ENCODE measurements around the gene VIL1. TPM values are rescaled to one million over a fixed set of nuclear protein-coding genes. Genes with fewer than 3 reads are reported as not detected.
A peak's percentile ranks its signal among the peaks of the same experiment; 100 is the strongest.

VIL1 gene
- total and polyA plus RNA-seq, 2 of the 13 experiments (the other 11 are each of a cell fraction or from before 2014, with no cell fraction given), result 287 to 301 TPM

DNA sequence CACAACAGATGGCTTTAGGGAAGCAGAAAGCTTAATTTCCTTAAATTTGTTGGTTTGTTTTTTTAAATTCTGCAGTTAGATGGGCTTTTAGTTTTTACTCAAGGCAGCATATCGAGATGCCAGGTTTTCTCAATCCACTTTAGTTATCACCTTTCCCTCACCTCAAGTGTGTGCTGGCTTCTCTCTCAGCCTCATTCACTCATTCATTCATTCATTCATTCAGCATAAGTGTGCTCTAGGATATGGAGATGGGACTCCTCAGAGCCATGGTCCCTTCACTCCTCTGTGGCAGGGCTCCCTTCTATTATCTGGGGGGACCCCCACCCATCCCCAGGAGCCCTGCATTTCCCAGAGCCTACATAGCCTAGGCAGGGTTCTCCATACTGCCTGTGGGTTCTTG lies 19.0 kb downstream of the VIL1 start:
- no peak for ATAC-seq
- H3K36me3 ChIP-seq (replicated peaks in 1 of 2; ENCODE audit: control insufficient read depth in 1 of 2, insufficient read depth in 2 of 2, low read length in 2 of 2), result peaks cover 37 to 81% of the 10 kb centered on the region in 2 experiments
- H3K4me3 ChIP-seq (replicated peaks in 1 of 3; ENCODE audit: insufficient read depth in 1 of 3, low read depth in 2 of 3, low read length in 3 of 3), result no peak overlapping the region
- ChIA-PET POLR2A (interaction anchor here (1.0 kb wide), 2 partner anchors 19 kb away, joined by 3 read pairs; partner anchors contain the start of gene VIL1), CTCF (ENCODE audit: low intra/inter-chr PET ratio, low total read pairs) (no interaction called here)
- no peak overlapping the region for H3K4me2 ChIP-seq (ENCODE audit: low read depth, low read length)
- in situ Hi-C loops (cut with HindIII; ENCODE audit: extremely low pct_ligation_motif_present, low pct_unique_long_range_greater_than_20kb), result no loop called here
- H2AFZ ChIP-seq (ENCODE audit: low read length), result no peak overlapping the region
- H3K9ac ChIP-seq (ENCODE audit: insufficient read depth, low read depth, low read length), result no peak overlapping the region
- no peaks in the 10 kb centered on the region for H3K27me3 ChIP-seq (ENCODE audit: control insufficient read depth in 1 of 2, insufficient read depth in 2 of 2, low read length in 2 of 2)
- H3K79me2 ChIP-seq (ENCODE audit: insufficient read depth, low read length), result no peaks in the 10 kb centered on the region
- peaks cover 29% of the 10 kb centered on the region for H3K4me1 ChIP-seq (ENCODE audit: insufficient read depth, low read length)
- intact Hi-C loops (cut with micrococcal nuclease; ENCODE audit: unreplicated experiment), result no loop called here
- DNase-seq (ENCODE audit: low spot score), result no peak
- TF ChIP-seq ZNF12 (CRISPR knock-in tag; IDR thresholded peaks at IDR 0.05) (no peak), ZNF24 (IDR thresholded peaks at IDR 0.05) (peak; percentile 81)
- 97% methylated on average over 1 of the region's 1 CpG for WGBS (ENCODE audit: low lambda C conversion rate)
- H4K20me1 ChIP-seq (ENCODE audit: insufficient read depth, low read length), result no peaks in the 10 kb centered on the region
- BruUV-seq (replicated peaks), result no TSS peak
- no peak overlapping the region for H3K27ac ChIP-seq (ENCODE audit: extremely low read length, insufficient read depth, low read length)
- FAIRE-seq, result no peak
- H3K9me3 ChIP-seq (ENCODE audit: low read length), result no peaks in the 10 kb centered on the region

- intact Hi-C loops (cut with micrococcal nuclease; ENCODE audit: unreplicated experiment), result no loop called here
- FAIRE-seq (no peak), DNase-seq (ENCODE audit: low spot score) (no peak), ATAC-seq (no peak)
- no peaks in the 10 kb centered on the region for H4K20me1 ChIP-seq (ENCODE audit: insufficient read depth, low read length)
- H3K36me3 ChIP-seq (replicated peaks in 1 of 2; ENCODE audit: control insufficient read depth in 1 of 2, insufficient read depth in 2 of 2, low read length in 2 of 2), result peaks cover 41 to 86% of the 10 kb centered on the region in 2 experiments
- 93% methylated on average over 4 of the region's 4 CpGs for WGBS (ENCODE audit: low lambda C conversion rate)
- H3K4me2 ChIP-seq (ENCODE audit: low read depth, low read length), result no peak overlapping the region
- BruUV-seq (replicated peaks), result no TSS peak
- ChIA-PET CTCF (ENCODE audit: low intra/inter-chr PET ratio, low total read pairs) (no interaction called here), POLR2A (interaction anchor here (0.7 to 1.0 kb wide), 2 partner anchors 19 to 20 kb away, joined by 3 read pairs; partner anchors contain the start of gene VIL1)
- H3K9ac ChIP-seq (ENCODE audit: insufficient read depth, low read depth, low read length), result no peak overlapping the region
- no peaks in the 10 kb centered on the region for H3K27me3 ChIP-seq (ENCODE audit: control insufficient read depth in 1 of 2, insufficient read depth in 2 of 2, low read length in 2 of 2)
- H3K79me2 ChIP-seq (ENCODE audit: insufficient read depth, low read length), result no peaks in the 10 kb centered on the region
- H3K4me3 ChIP-seq (replicated peaks in 1 of 3; ENCODE audit: insufficient read depth in 1 of 3, low read depth in 2 of 3, low read length in 3 of 3), result no peak overlapping the region
- H3K9me3 ChIP-seq (ENCODE audit: low read length), result no peaks in the 10 kb centered on the region
- H2AFZ ChIP-seq (ENCODE audit: low read length), result no peak overlapping the region
- peaks cover 35% of the 10 kb centered on the region for H3K4me1 ChIP-seq (ENCODE audit: insufficient read depth, low read length)
- in situ Hi-C loops (cut with HindIII; ENCODE audit: extremely low pct_ligation_motif_present, low pct_unique_long_range_greater_than_20kb), result no loop called here
- H3K27ac ChIP-seq (ENCODE audit: extremely low read length, insufficient read depth, low read length), result no peak overlapping the region
- TF ChIP-seq ZIK1 (CRISPR knock-in tag; IDR thresholded peaks at IDR 0.05; ENCODE audit: borderline replicate concordance, low read depth), result no peak
- TF ChIP-seq ZNF687 (CRISPR knock-in tag; IDR thresholded peaks at IDR 0.05), result peak; percentile 19; the same call in 1 of the 2 replicates
- no peak for TF ChIP-seq SOX13 (IDR thresholded peaks at IDR 0.05)
- no peak for TF ChIP-seq SOX13 (CRISPR knock-in tag; conservative IDR thresholded peaks at IDR 0.05 in 1 of 2, IDR thresholded peaks at IDR 0.05 in 1 of 2)
- TF ChIP-seq, protein P1, sequence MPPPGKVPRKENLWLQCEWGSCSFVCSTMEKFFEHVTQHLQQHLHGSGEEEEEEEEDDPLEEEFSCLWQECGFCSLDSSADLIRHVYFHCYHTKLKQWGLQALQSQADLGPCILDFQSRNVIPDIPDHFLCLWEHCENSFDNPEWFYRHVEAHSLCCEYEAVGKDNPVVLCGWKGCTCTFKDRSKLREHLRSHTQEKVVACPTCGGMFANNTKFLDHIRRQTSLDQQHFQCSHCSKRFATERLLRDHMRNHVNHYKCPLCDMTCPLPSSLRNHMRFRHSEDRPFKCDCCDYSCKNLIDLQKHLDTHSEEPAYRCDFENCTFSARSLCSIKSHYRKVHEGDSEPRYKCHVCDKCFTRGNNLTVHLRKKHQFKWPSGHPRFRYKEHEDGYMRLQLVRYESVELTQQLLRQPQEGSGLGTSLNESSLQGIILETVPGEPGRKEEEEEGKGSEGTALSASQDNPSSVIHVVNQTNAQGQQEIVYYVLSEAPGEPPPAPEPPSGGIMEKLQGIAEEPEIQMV (CRISPR knock-in tag; IDR thresholded peaks at IDR 0.05; ENCODE audit: low read depth), result no peak
- no peak for TF ChIP-seq ZNF274 (CRISPR knock-in tag; IDR thresholded peaks at IDR 0.05)
Measured at GRCh38 chr2:218438596-218438995, 19.7 kb downstream of the VIL1 start.

Measured in HepG2 (cell line).